ENCODE results near the gene GUCY2F.

- TF ChIP-seq, protein P1, sequence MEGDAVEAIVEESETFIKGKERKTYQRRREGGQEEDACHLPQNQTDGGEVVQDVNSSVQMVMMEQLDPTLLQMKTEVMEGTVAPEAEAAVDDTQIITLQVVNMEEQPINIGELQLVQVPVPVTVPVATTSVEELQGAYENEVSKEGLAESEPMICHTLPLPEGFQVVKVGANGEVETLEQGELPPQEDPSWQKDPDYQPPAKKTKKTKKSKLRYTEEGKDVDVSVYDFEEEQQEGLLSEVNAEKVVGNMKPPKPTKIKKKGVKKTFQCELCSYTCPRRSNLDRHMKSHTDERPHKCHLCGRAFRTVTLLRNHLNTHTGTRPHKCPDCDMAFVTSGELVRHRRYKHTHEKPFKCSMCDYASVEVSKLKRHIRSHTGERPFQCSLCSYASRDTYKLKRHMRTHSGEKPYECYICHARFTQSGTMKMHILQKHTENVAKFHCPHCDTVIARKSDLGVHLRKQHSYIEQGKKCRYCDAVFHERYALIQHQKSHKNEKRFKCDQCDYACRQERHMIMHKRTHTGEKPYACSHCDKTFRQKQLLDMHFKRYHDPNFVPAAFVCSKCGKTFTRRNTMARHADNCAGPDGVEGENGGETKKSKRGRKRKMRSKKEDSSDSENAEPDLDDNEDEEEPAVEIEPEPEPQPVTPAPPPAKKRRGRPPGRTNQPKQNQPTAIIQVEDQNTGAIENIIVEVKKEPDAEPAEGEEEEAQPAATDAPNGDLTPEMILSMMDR (IDR thresholded peaks at IDR 0.05; ENCODE audit: insufficient read depth, low read length, poor library complexity, severe bottlenecking), result no peak
- no peak for TF ChIP-seq EZH2phosphoT487 (conservative IDR thresholded peaks at IDR 0.05; ENCODE audit: low read length)
Measured at GRCh38 chrX:109399831-109400230, 82.1 kb downstream of the GUCY2F start.
